Measurements from ENCODE around the gene LENG1.

The LENG1 gene

GRCh38 chr19:54124393-54124792 is 35.1 kb downstream of the LENG1 start (continued):
- TF ChIP-seq ZBTB10 (tag by site-specific recombination; IDR thresholded peaks at IDR 0.05), result no peak
- no peak for TF ChIP-seq ZSCAN18 (tag by site-specific recombination; IDR thresholded peaks at IDR 0.05)
- no peak for TF ChIP-seq HIC1 (tag by site-specific recombination; IDR thresholded peaks at IDR 0.05)
- no peak for TF ChIP-seq HOXA7 (CRISPR knock-in tag; IDR thresholded peaks at IDR 0.05; ENCODE audit: borderline replicate concordance)

- TF ChIP-seq GLIS1 (tag by site-specific recombination; IDR thresholded peaks at IDR 0.05) (no peak), ZNF398 (tag by site-specific recombination; IDR thresholded peaks at IDR 0.05) (no peak), ZBTB1 (tag by site-specific recombination; IDR thresholded peaks at IDR 0.05) (no peak), ZNF677 (tag by site-specific recombination; IDR thresholded peaks at IDR 0.05) (no peak), ZNF600 (tag by site-specific recombination; IDR thresholded peaks at IDR 0.05) (no peak), ZNF521 (tag by site-specific recombination; IDR thresholded peaks at IDR 0.05) (no peak), ZBTB49 (tag by site-specific recombination; IDR thresholded peaks at IDR 0.05; ENCODE audit: low read depth) (no peak), ZNF10 (tag by site-specific recombination; IDR thresholded peaks at IDR 0.05) (no peak), ZNF19 (tag by site-specific recombination; IDR thresholded peaks at IDR 0.05; ENCODE audit: low read depth) (no peak), ZNF707 (tag by site-specific recombination; IDR thresholded peaks at IDR 0.05) (no peak), PBX3 (CRISPR knock-in tag; IDR thresholded peaks at IDR 0.05) (no peak), ZNF571 (tag by site-specific recombination; IDR thresholded peaks at IDR 0.05) (no peak), ZNF544 (tag by site-specific recombination; IDR thresholded peaks at IDR 0.05) (no peak), ZNF341 (tag by site-specific recombination; IDR thresholded peaks at IDR 0.05; ENCODE audit: low read depth) (no peak), ZNF473 (tag by site-specific recombination; IDR thresholded peaks at IDR 0.05) (no peak), ZNF221 (tag by site-specific recombination; IDR thresholded peaks at IDR 0.05; ENCODE audit: borderline replicate concordance) (no peak), ZNF169 (tag by site-specific recombination; IDR thresholded peaks at IDR 0.05) (no peak), ZNF585B (tag by site-specific recombination; IDR thresholded peaks at IDR 0.05) (no peak), ZNF76 (tag by site-specific recombination; IDR thresholded peaks at IDR 0.05; ENCODE audit: borderline replicate concordance, low read depth) (no peak)
- Histone ChIP-seq H3K27ac (ENCODE audit: extremely low read depth, low read depth, low read length) (no peak overlapping the region), H3K4me1 (ENCODE audit: control insufficient read depth, insufficient read depth, low read length) (no peaks in the 10 kb centered on the region), H3K4me3 (ENCODE audit: low read depth, low read length) (no peak overlapping the region), H3K9me3 (ENCODE audit: control insufficient read depth, insufficient read depth, low read depth, low read length) (no peaks in the 10 kb centered on the region), H3K36me3 (ENCODE audit: control insufficient read depth in 2 of 2, insufficient read depth in 1 of 2, low read length in 2 of 2) (peaks cover 25 to 91% of the 10 kb centered on the region in 2 experiments)
- POLR2A ChIA-PET, result interaction anchor here (2.1 to 6.2 kb wide), 2 partner anchors 8 to 13 kb away, joined by 12 to 37 read pairs; partner anchors contain the start of genes CNOT3, PRPF31 and TFPT
- CTCF ChIA-PET, result no interaction called here
Observed at GRCh38 chr19:54123682-54124081, 35.8 kb downstream of the LENG1 start.
